T-cell (primary cell): ENCODE measurements around the gene IFT22. TPM values are rescaled to one million over a fixed set of nuclear protein-coding genes. Genes with fewer than 3 reads are reported as not detected.
"Not testable (repeated sequence)": the region's sequence is repeated elsewhere in the genome, so short reads cannot be mapped to it uniquely, and the experiment has no call there.

Source experiments
- ATAC-seq, 4 experiments: fragments of 200-7000 bp in 3 of 4; fragments of 150-1000 bp in 1 of 4; cut with Tn5 transposase; replicated peaks in 1 of 4; 1 replicate in 3 of 4; 2 replicates in 1 of 4; pipeline ENCODE4 v1.10.0; 2021; ENCODE audit warnings: moderate library complexity in 3 of 4, mild to moderate bottlenecking in 2 of 4, moderate number of reproducible peaks in 1 of 4
- CTCF ChIA-PET, 2 donors: fragments of 300-600 bp; sonication (Branson Sonifier 250); formaldehyde crosslinking; loops; one replicate each; lab custom pipeline; 2022; ENCODE audit warnings: antibody characterized with exemption in 2 of 2; lab: Charles Lee
- POLR2A ChIA-PET, 2 donors: fragments of 300-600 bp; sonication (Branson Sonifier 250); formaldehyde crosslinking; loops; one replicate each; lab custom pipeline; 2022; ENCODE audit warnings: antibody characterized with exemption in 2 of 2; lab: Charles Lee
- DNase-seq, 35 experiments: peaks; one replicate each; pipeline versions ENCODE4 v3.0.0 to v3.0.0-alpha.2; 2013 to 2023
- H3K27ac ChIP-seq: one replicate; pipeline ENCODE4 v1.5.1; 2013; ENCODE audit warnings: low read length
- H3K27me3 ChIP-seq, 2 experiments: replicated peaks in 1 of 2; 1 replicate in 1 of 2; 2 replicates in 1 of 2; pipeline versions ENCODE4 v1.6.1 to v1.7.0; 2013; ENCODE audit warnings: low read length in 1 of 2, mixed read lengths in 1 of 2; ENCODE audit not compliant: control insufficient read depth in 2 of 2, insufficient read depth in 2 of 2; ENCODE audit errors: extremely low read depth in 1 of 2
- H3K36me3 ChIP-seq, 2 donors: 1 replicate in 1 of 2; 2 replicates in 1 of 2; pipeline versions ENCODE4 v1.6.1 to v1.7.0; 2013; ENCODE audit warnings: low read length in 1 of 2; ENCODE audit not compliant: control insufficient read depth in 2 of 2, insufficient read depth in 1 of 2; ENCODE audit errors: extremely low read depth in 1 of 2
- H3K4me1 ChIP-seq, 2 experiments: 1 replicate in 1 of 2; 2 replicates in 1 of 2; pipeline versions ENCODE4 v1.6.1 to v1.7.0; 2013; ENCODE audit warnings: low read length in 2 of 2, mixed read lengths in 1 of 2; ENCODE audit not compliant: insufficient read depth in 2 of 2, control insufficient read depth in 1 of 2; ENCODE audit errors: extremely low read depth in 1 of 2
- H3K4me3 ChIP-seq, 2 donors: 1 replicate in 1 of 2; 2 replicates in 1 of 2; pipeline versions ENCODE4 v1.5.1 to v1.7.0; 2013; ENCODE audit warnings: mild to moderate bottlenecking in 2 of 2, low read length in 1 of 2, moderate library complexity in 1 of 2; ENCODE audit not compliant: control insufficient read depth in 1 of 2; ENCODE audit errors: extremely low read depth in 1 of 2
- H3K9me3 ChIP-seq: 2 replicates; pipeline ENCODE4 v1.7.0; 2013
- H3K27ac Mint-ChIP-seq, 2 donors: one replicate each; pipeline ENCODE4 v1.8.0; 2020 to 2021; ENCODE audit warnings: mild to moderate bottlenecking in 2 of 2, mixed read lengths in 2 of 2
- H3K27me3 Mint-ChIP-seq, 2 donors: one replicate each; pipeline ENCODE4 v1.8.0; 2021 to 2022; ENCODE audit warnings: mixed read lengths in 2 of 2
- H3K36me3 Mint-ChIP-seq: one replicate; pipeline ENCODE4 v1.8.0; 2021; ENCODE audit warnings: mixed read lengths
- H3K4me1 Mint-ChIP-seq, 3 donors: one replicate each; pipeline ENCODE4 v1.8.0; 2020 to 2022; ENCODE audit warnings: mixed read lengths in 3 of 3, mild to moderate bottlenecking in 1 of 3
- H3K4me3 Mint-ChIP-seq, 3 donors: one replicate each; pipeline ENCODE4 v1.8.0; 2020 to 2022; ENCODE audit warnings: mild to moderate bottlenecking in 3 of 3, mixed read lengths in 3 of 3, moderate library complexity in 3 of 3
- H3K9me3 Mint-ChIP-seq, 3 donors: one replicate each; pipeline ENCODE4 v1.8.0; 2020 to 2022; ENCODE audit warnings: mixed read lengths in 3 of 3
- WGBS: methylation state at CpG from one replicate; pipeline ENCODE4 v1.1.5; 2013; ENCODE audit warnings: missing lambda C conversion rate; ENCODE audit not compliant: insufficient coverage; 5-methylcytosine and 5-hydroxymethylcytosine counted together
- total RNA-seq, 35 experiments: library from RNA in 6 of 35; stranded (reverse) in 6 of 35; fragments of 120-200 nt in 1 of 35; gene quantifications; one replicate each; pipeline versions ENCODE4 v1.2.1 to v1.2.4 and lab custom pipeline; 2013 to 2026

The IFT22 gene
- total RNA-seq, 5 donors from 2014 or later (not counting 1 experiment from before 2014, with no cell fraction given), result 1.4 to 6.5 (median 4.6) TPM

DNA sequence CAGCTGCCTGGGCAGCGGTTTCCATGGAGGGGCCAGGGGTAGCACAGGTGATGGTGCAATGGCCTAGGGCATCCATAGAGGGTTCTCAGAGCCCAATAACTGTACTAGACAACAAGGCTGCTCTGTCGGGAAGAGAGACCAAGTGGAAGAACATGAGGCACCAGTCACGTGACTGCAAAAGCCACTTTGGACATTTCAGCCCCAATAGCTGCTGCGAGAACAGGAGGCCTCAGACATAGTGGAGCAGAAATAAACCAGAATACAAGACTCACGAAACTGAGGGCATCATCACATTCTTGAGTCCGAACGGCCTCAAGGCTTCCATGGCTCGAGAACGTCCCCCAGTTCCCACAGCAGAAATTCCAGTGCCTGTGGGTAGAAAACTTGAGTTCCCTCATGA, 44.5 kb downstream of the IFT22 start:
- Histone ChIP-seq H3K4me1 (no peaks in the 10 kb centered on the region), H3K27me3 (peaks cover 0 to 35% of the 10 kb centered on the region in 2 experiments), H3K27ac (no peak overlapping the region), H3K9me3 (no peaks in the 10 kb centered on the region), H3K36me3 (no peaks in the 10 kb centered on the region), H3K4me3 (no peak overlapping the region)
- H3K36me3 Mint-ChIP-seq, result no peaks in the 10 kb centered on the region
- ATAC-seq (no peak), DNase-seq (no peak)
- ChIA-PET CTCF (no interaction called here), POLR2A (no interaction called here)
- no peaks in the 10 kb centered on the region for H3K9me3 Mint-ChIP-seq
- H3K27ac Mint-ChIP-seq, result no peak overlapping the region
- no peaks in the 10 kb centered on the region for H3K4me1 Mint-ChIP-seq
- H3K4me3 Mint-ChIP-seq, result no peak overlapping the region
- WGBS, result 80% methylated on average over 7 of the region's 9 CpGs
- H3K27me3 Mint-ChIP-seq, result peaks cover 18 to 32% of the 10 kb centered on the region in 2 donors

DNA sequence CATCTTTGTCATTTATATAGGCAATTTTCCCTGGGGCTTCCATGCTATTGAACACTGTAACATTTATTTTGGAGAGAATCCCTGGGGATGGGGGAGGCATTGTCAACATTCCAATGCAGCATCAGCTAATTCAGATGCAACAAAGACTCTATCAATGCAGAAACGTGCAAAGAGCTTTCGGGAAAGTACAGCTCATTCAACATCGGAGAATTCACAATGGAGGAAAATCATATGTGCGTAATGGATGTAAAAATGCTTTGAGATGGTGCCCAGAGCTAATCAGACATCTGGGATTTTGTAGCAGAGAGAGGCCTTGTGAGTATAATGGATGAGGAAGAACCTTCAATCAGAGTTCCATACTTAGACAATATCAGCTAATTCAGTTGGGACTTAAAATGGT, 48.4 kb downstream of the IFT22 start:
- ATAC-seq, result no peak

DNA sequence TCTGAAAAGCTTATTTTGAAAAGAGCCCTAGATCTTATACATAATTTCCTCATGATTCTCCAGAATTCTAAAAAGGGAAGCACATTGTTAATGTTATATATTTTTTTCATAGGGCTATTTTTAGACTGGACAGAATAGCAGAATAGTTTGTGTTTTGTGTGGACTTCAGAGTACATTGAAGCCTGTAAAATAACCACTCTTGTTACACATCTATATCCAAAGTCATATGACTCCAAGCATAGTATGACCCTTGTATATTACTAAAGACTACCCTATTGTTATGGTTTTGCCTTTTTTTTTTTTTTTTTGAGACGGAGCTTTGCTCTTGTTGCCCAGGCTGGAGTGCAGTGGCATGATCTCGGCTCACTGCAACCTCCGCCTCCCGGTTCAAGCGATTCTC, 50.6 kb downstream of the IFT22 start:
- Mint-ChIP-seq H3K27ac (no peak overlapping the region), H3K27me3 (peaks cover 12 to 22% of the 10 kb centered on the region in 2 donors), H3K36me3 (no peaks in the 10 kb centered on the region), H3K4me3 (no peak overlapping the region), H3K4me1 (no peaks in the 10 kb centered on the region), H3K9me3 (no peaks in the 10 kb centered on the region)
- no peak overlapping the region for H3K4me3 ChIP-seq
- ATAC-seq, result no peak
- 85% methylated on average over 4 of the region's 5 CpGs for WGBS
- no peak for DNase-seq
- no peaks in the 10 kb centered on the region for H3K36me3 ChIP-seq
- ChIA-PET POLR2A (no interaction called here), CTCF (interaction anchor here in 1 of 2 donors (0.6 kb wide), 1 partner anchor 70 kb away, joined by 5 read pairs; the partner anchor contains the start of gene MOGAT3)
- no peak overlapping the region for H3K27ac ChIP-seq
- no peaks in the 10 kb centered on the region for H3K4me1 ChIP-seq
- no peaks in the 10 kb centered on the region for H3K9me3 ChIP-seq
- H3K27me3 ChIP-seq, result peaks cover 0 to 30% of the 10 kb centered on the region in 2 experiments

More for the DNA sequence above, 48.4 kb downstream of the IFT22 start:
- Mint-ChIP-seq H3K27me3 (peaks cover 19 to 31% of the 10 kb centered on the region in 2 donors), H3K27ac (no peak overlapping the region), H3K9me3 (no peaks in the 10 kb centered on the region), H3K4me1 (no peaks in the 10 kb centered on the region), H3K4me3 (no peak overlapping the region), H3K36me3 (no peaks in the 10 kb centered on the region)
- CTCF ChIA-PET, result no interaction called here
- no peak for DNase-seq
- H3K27me3 ChIP-seq, result peaks cover 0 to 42% of the 10 kb centered on the region in 2 experiments
- WGBS, result 90% methylated on average over 2 of the region's 4 CpGs
- no peak overlapping the region for H3K27ac ChIP-seq
- no peaks in the 10 kb centered on the region for H3K36me3 ChIP-seq
- H3K4me1 ChIP-seq, result no peaks in the 10 kb centered on the region
- POLR2A ChIA-PET, result no interaction called here
- no peaks in the 10 kb centered on the region for H3K9me3 ChIP-seq
- no peak overlapping the region for H3K4me3 ChIP-seq

DNA sequence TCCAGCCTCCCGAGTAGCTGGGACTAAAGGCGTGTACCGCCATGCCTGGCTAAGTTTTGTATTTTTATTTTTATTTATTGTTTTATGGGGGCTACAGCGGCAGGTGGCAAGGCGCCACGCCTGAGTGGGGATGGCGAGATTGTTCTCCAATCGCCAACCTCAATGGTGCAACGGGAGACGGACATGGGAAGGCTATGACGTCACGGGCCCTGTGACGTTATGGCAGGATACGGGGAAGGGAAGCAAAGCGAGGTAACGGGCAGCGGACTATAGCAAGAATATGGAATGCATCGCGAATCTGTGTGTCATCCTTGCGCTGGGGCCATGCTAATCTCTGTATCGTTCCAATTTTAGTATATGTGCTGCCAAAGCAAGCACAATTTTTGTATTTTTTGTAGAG, 51.9 kb downstream of the IFT22 start:
- no peak overlapping the region for H3K27ac Mint-ChIP-seq

DNA sequence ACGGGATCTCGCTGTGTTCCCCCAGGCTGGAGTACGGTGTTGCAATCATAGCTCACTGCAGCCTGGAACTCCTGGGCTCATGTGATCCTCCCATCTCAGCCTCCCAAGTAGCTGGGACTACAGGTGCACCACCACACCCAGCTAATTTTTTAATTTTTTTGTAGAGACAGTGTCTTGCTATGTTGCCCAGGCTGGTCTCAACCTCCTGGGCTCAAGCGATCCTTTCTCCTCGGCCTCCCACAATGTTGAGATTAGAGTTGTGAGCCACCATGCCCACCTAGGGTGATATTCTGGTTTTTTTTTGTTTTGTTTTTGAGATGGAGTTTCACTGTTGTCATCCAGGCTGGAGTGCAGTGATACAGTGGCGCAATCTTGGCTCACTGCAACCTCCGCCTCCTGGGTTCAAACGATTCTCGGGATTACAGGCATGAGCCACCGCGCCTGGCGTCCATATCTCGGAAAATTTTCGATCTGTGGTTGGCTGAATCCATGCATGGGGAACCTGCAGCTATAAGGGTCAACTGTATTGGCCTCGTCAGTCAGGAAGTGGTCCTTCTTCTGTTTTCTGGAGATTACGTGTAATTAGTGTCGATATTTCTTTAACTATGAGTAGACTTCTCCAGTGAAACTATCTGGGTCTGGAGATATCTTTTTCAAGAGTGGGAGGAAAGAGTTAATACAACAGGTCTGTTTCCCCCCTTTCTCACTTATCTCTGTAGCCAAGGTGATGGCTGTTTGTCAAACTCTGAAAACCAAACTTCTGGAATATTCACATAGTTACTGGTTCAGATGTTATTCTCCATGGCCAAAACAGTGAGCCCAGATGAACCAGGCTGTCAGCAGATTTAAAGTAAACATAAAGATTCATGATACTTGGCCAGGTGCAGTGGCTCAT, 55.7 kb downstream of the IFT22 start:
- CTCF ChIA-PET, result interaction anchor here in 1 of 2 donors (0.7 kb wide), 1 partner anchor 36 kb away, joined by 3 read pairs; no protein-coding TSS in a partner anchor
- Histone ChIP-seq H3K4me1 (no peaks in the 10 kb centered on the region), H3K9me3 (no peaks in the 10 kb centered on the region), H3K4me3 (no peak overlapping the region), H3K27ac (no peak overlapping the region), H3K36me3 (no peaks in the 10 kb centered on the region), H3K27me3 (peaks cover 0 to 34% of the 10 kb centered on the region in 2 experiments)
- H3K9me3 Mint-ChIP-seq, result no peaks in the 10 kb centered on the region
- POLR2A ChIA-PET, result interaction anchor here in 1 of 2 donors (0.6 kb wide), 1 partner anchor 8 kb away, joined by 4 read pairs; no protein-coding TSS in a partner anchor
- WGBS, result 55% methylated on average over 5 of the region's 17 CpGs
- no peaks in the 10 kb centered on the region for H3K36me3 Mint-ChIP-seq
- DNase-seq, result no peak
- ATAC-seq, result no peak
- H3K4me3 Mint-ChIP-seq, result no peak overlapping the region
- H3K27ac Mint-ChIP-seq, result no peak overlapping the region
- H3K27me3 Mint-ChIP-seq, result peaks cover 14 to 23% of the 10 kb centered on the region in 2 donors
- no peaks in the 10 kb centered on the region for H3K4me1 Mint-ChIP-seq

More for the DNA sequence above, 51.9 kb downstream of the IFT22 start:
- H3K4me3 Mint-ChIP-seq, result no peak overlapping the region
- Histone ChIP-seq H3K27me3 (peaks cover 0 to 34% of the 10 kb centered on the region in 2 experiments), H3K4me3 (no peak overlapping the region), H3K4me1 (no peaks in the 10 kb centered on the region), H3K36me3 (no peaks in the 10 kb centered on the region), H3K27ac (no peak overlapping the region), H3K9me3 (no peaks in the 10 kb centered on the region)
- H3K27me3 Mint-ChIP-seq, result peaks cover 14 to 21% of the 10 kb centered on the region in 2 donors
- DNase-seq (no peak), ATAC-seq (no peak)
- POLR2A ChIA-PET, result no interaction called here
- no peaks in the 10 kb centered on the region for H3K36me3 Mint-ChIP-seq
- CTCF ChIA-PET, result no interaction called here
- 93% methylated on average over 17 of the region's 21 CpGs for WGBS
- no peaks in the 10 kb centered on the region for H3K9me3 Mint-ChIP-seq
- H3K4me1 Mint-ChIP-seq, result no peaks in the 10 kb centered on the region

DNA sequence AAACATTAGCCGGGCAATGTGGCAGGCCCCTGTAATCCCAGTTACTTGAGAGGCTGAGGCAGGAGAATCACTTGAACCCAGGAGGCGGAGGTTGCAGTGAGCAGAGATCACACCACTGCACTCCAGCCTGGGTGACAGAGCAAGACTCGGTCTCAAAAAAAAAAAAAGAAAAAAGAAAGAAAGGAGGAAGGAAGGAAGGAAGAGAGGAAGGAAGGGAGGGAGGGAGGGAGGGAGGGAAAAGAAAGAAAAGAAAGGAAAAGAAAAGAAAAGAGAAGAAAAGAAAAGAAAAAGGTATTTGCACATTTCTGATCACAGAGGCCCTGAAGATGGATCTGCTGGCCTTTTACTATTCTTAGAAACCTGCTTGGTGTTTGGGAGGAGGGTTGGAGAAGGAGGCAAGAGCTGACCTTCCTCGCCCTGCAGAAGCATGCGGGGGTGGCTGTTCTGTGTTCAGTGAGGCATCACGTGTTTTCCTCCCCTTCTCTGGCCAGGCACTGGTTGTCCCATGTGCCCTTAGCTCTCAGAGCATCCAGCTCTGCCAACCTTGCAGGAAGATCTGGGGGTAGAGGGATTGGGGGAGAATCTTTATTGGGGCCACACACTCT, 57.4 kb downstream of the IFT22 start:
- CTCF ChIA-PET, H3K27ac Mint-ChIP-seq, DNase-seq, H3K4me1 ChIP-seq, H3K36me3 Mint-ChIP-seq, H3K4me3 Mint-ChIP-seq, H3K27ac ChIP-seq, ATAC-seq, H3K9me3 Mint-ChIP-seq, H3K4me1 Mint-ChIP-seq, POLR2A ChIA-PET, H3K9me3 ChIP-seq, H3K4me3 ChIP-seq, H3K36me3 ChIP-seq: not testable (repeated sequence)
- 60% methylated on average over 4 of the region's 6 CpGs for WGBS
- peaks cover 8 to 19% of the 10 kb centered on the region in 2 donors for H3K27me3 Mint-ChIP-seq
- peaks cover 0 to 23% of the 10 kb centered on the region in 2 experiments for H3K27me3 ChIP-seq
